HG03571 (cell line): Measurements from ENCODE around the gene VGLL2.

Experiments
- ATAC-seq: cut with Tn5 transposase; IDR thresholded peaks from one replicate; pipeline ENCODE4 v1.9.1; 2021; ENCODE audit not compliant: unreplicated experiment

Gene VGLL2

DNA sequence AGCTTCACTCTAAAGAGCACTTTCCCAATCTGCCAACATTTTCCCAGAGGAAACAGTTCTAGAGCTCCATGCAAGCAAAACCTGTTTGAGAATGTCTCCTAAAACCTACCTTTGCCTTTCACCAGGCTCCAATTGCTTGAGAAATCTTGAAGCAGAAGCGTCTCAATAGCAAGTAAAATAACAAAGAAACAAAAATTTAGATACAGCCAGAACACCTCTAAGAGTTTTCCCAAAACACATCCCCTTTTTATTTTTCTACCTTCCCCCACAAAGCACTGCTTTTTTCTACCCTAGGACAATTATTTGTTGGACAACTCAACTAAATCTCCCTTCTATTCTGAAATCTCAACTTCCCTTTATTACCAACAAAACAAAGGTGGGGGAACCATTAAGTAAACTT is 3.6 kb downstream of the VGLL2 start:
- no peak for ATAC-seq

DNA sequence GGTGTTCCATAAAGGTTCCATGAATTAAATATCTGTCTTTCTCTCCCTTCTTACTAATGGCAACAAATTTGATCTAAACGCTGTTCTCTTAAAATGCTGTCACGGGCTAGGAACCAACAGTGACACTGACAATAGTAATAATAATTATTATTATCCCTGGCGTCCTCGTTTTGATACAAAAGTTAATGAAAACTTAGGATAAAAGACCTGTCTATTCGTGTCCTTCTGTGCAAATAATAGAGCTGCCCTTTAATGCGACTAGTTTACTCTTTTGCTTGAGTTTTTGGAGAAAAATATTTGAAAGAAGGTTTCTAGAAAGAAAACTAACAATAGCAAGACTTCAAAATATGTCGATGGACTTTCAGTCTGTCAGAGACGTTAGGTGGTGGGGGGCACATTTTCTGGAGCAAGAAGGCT is 4.3 kb downstream of the VGLL2 start:
- ATAC-seq, result no peak

DNA sequence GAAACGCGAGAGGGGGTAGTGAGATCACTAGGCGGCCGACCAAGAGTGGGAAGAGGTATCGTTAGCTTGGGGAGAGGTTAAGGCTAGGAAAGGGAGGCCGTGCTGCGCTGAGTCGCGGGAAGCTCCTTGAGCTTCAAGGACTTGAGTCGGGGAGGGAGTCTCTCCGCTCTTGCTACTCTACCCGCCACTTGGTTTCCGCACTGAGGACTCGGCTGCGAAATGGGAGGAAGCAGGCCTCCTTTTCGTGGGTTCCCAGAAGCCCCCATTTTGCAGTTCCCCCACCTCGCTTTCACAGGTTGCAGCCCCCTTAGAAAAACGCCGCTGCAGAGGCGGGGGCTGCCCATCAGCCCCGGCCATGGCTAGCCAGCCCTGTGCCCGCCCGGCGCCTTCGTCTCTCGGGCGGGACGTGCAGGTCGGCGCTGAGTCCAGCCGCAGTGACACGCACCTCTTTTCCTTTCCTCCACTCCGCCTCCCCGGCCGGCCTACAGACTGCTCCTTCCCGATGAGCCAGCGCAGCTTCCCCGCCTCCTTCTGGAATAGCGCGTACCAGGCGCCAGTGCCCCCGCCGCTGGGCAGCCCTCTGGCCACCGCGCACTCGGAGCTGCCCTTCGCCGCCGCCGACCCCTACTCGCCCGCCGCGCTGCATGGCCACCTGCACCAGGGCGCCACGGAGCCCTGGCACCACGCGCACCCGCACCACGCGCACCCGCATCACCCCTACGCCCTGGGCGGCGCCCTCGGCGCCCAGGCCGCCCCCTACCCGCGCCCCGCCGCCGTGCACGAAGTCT is 4.9 kb downstream of the VGLL2 start:
- no peak for ATAC-seq

DNA sequence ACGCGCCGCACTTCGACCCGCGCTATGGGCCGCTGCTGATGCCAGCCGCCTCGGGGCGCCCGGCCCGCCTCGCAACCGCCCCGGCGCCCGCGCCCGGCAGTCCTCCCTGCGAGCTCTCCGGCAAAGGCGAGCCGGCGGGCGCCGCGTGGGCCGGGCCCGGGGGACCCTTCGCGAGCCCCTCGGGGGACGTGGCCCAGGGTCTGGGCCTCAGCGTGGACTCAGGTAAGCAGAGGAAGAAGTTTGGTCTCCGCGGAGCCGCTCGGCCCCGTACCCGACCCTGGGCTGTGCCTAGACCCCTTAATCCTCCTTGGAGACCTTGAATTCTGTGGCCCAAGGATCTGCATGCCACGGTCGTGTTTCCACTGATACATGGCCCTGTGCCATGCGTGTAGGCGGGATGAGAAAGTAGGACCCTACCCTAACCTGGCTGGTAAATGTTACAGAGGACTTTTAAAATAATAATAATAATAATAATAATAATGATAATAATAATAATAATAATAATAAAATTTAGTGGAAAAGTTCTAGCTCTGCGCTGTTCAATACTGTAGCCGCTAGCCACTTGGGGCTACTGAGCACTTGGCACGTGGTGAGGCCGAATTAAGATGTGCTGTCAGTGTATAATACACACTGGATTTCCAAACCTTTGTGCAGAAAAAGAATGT is 5.6 kb downstream of the VGLL2 start:
- ATAC-seq, result no peak

DNA sequence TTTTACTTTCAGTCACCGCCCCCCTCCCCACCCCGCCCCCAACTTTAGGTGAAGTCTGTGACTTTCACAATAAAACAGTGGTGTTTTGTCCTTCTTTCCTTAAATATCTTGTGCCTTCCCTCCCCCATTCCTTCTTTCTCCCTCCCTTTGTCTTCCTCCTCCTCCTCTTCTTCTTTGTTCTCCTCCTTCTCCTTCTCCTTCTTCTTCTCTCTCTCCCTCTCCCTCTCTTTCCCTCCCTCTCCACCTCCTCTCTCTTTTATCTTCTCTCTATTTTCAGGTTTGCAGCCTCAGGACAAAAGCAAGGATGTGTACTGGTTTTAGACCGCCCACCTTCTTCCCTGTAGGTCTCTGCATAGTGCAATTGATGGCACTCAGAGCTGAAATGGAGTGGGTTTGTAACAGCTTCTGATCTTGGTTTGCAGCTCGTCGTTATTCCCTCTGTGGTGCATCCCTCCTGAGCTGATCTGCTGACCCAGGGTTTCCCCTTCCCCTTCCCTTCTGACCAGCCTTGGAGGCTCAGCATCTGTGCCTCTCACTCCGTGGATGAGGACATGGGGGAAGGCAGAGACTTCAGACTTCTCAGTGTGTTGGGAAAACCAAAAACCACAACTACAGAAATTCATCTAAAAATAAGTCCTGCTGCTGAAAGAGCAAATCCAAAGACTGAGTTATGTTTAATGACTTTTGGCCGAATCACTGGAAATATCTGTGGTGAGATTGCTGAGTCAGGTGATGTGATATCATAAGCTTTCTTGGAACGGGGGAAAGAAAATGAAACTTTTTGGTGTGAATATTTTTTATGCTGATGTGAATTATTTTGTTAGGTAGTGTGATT is 6.9 kb downstream of the VGLL2 start:
- ATAC-seq, result no peak

DNA sequence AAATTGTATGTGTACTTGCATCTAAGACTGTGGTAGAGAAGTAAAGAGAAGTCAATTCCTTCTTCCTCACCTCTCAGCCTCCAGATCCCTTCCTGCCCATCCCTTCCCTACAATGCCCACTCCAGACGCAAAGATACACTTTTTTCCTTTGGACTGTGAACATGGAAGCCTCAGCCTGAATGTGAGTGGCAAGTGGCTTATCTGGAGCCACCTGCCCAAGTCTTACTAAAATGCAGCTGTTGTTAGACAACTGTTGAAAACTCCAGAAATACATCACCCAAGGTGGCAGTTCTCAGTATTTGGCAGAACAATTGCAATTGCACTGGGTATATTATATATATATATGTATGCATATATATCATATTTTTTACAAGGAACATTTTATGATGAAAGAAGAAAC is 7.5 kb downstream of the VGLL2 start:
- no peak for ATAC-seq

DNA sequence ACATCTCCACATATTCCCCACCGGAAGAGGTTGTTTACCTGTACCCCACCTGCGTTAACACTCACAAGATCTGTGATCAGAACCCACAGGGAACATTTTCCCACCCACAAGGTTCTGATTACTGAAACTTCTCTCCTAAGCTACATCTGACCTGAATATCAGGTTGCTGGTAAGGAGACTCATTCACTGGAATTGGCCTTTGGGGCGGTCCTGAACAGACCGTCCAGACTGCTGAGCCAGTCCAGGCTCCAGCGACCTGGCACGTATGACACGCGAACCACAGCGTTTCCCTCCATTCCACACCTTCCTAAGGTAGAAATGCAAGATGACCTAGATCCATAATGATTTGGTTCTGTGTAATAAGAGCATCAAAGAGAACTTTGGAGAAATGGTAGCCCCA is 9.8 kb downstream of the VGLL2 start:
- no peak for ATAC-seq

DNA sequence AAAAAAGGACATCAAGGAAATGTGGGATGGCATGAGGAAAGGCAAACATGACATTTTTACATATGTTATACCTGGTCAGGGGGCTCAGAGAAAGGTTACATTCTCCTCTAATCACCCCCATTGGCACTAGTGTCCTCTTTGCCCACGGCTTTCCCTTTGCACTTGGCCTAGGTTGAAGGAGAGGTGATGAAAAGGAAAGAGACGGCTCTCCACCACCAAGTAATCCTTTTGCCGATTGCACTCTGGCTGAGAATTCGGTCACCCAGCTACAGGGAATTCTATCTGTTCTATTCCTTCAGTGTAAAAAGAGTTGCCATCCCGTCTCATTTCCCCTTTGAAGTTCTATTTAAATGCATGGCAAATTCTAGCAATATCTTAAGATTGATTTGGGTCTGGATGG is 10.4 kb downstream of the VGLL2 start:
- no peak for ATAC-seq

DNA sequence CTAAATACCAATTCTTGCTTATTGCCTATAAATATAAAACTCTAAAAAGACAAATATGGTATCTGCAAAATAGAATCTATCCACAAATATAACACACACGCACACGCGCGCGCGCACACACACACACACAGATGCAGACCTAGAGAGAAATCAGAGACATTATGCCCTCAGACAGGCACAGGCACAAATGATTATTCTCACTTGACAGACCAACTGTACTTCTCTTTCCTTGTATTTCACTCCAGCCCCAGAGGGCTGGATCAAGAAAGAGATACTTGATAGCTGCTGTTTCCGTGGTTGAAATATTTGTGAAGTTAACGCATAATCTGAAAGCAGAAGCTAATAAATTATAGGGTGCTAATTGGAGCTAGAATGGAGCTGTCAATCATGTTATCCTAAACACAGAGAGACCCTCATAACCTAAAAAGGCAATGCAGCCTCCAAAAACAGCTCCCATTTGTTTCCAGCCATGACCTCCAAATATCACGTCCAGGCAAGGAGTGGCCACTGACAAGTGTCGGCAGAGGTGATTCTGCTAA is 11.5 kb downstream of the VGLL2 start:
- ATAC-seq, result no peak

DNA sequence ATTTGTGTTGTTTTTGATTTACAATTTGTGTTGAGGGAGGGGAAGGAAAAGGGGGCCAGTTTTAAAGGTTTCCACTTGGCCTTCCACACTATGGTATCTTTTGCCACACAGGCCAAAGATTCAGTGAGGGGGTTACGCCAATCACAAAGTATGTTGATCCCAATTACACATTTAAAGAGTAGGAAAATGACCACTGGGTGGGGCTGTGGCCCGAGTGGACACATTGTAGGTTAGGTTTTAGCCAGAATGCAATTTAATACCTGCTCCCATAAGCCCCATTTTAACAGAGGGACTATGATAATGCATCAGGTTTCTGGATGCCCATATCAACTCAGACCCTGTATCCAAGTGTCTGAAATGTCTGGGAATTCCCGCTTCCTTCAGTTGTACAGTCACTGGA is 15.6 kb downstream of the VGLL2 start:
- ATAC-seq, result no peak

DNA sequence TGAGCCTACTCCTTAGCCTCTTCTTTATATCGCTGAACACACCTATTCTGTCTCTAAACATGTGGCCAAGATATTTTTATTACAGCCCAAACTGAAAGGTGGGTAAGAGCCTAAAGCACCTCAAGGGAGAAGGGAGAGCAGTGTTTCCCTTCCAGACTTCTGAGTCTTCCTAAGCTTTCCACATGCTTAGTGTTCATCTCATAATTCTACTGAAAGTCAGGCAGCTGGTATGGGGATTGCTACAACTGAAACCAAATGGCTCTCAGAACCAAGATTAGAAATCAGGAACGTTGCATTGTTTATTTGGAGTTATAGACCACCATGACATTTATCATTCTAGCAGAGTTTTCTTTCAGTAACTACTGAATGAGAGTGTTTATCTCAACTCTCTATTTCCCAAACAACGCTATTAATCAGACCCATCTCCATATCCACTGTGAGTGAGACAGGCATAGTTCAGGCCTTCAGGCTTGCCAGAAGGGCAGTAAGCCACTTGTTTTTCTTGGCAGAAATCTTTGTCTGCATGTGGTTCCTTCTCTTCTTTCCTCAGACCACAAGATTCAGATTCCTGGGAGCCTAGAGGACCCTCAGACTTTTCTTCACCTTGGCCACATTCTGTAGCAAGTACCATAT is 22.8 kb downstream of the VGLL2 start:
- no peak for ATAC-seq

DNA sequence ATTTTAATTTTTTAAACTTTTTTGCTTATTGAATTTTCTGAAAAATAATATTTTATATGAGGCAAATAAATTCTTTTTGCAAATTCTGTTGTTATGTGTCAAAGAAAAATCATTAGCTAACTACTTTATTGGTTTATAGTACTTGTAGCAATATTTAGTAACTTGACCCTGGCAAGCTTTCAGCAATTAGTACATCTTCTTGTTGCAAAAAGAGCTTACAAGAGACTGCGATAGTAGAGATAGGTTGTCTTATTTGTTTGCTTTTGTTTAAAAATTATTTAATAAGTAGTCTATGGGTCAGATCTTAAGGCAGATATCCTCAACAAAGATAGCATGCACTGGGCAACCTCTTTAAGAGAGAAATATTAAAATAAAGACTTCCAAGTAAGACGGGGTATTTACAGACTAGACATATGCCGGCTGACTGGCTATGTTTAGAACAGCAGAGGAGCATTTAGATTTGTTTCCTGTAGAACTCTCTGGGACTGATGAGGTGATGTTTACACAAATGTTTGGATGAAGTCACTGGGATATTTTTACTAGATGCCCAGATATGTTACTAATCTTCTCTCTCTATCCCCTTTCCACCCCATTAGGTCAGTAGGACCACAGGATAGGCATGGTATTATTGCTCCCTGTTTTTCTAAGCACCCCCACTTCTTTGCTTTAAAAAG is 25.0 kb downstream of the VGLL2 start:
- ATAC-seq, result no peak

DNA sequence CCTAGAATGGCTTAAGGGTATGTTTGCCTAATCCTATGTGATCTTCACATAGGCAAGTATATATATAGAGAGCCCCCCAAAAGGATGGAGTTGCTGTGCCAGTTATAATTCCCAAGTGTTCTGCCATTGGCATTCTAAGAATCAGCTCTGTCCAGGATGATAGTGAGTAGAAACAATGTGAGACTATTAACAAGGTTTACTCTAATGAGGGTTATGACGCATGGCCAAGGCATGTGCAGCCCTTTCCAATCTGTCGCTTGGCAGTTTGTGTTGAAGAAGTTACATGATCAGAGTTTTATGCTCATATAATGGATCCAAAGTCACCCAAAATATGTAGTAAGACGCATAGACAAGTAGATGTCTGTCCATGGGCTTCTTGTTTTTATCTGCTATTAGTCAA is 33.6 kb downstream of the VGLL2 start:
- ATAC-seq, result no peak

DNA sequence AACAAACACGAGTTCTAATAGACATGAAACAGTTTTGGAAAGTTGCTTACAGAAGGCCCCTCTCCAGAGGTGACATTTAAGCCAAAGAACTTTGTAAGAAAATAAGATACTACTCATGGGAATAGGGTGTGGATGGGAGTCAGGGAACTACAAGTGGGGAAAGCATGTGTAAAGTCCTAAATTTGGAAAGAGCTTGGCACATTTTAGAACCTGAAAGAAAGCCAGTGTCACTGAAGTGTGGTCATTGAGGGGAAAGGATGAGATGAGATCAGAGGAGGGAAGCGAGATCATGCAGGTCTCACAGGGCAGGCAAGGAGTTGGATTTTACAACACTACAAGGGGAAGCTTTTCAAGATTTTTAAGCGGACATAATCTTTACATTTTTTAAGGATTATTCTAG is 38.0 kb downstream of the VGLL2 start:
- ATAC-seq, result no peak

DNA sequence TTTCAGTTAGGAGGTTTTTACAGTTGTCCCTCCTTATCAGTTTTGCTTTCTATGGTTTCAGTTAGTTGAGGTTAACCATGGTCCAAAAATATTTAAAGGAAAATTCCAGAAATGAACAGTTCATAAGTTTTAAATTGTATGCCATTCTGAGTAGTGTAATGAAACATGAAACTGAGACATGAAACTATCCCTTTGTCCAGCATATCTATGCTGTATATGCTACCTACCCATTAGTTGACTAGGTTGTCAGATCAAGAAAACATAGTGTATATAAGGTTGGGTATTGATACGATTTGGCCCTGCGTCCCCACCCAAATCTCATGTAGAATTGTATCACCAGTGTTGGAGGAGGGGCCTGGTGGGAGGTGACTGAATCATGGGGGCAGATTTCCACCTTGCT is 39.1 kb downstream of the VGLL2 start:
- no peak for ATAC-seq

DNA sequence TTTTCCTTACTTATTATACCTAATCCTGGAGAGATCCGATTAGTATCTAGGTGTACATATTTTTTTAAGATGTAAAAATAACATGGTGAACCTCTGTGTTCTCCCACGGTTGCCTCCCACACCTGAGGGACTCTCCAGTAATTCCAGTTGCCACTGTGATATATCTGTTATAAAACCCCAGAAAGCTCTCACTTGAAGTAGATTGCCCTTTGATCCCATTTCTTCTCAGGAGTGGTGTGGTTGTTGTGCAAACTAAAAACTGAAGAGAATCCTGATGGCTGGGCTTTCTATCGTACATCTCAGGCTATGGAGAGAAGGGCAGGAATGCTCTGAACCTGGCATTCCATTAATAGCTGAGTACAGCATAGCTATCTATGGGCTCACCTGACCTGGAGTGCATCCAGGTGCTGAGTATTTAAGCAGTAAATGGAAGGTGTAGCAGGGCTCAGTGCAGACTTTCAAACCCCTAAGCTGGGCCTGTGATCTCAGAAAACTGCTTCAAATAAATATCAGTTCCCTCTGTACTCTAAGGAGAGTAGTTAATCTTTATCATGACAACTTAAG is 41.0 kb downstream of the VGLL2 start:
- ATAC-seq, result no peak

DNA sequence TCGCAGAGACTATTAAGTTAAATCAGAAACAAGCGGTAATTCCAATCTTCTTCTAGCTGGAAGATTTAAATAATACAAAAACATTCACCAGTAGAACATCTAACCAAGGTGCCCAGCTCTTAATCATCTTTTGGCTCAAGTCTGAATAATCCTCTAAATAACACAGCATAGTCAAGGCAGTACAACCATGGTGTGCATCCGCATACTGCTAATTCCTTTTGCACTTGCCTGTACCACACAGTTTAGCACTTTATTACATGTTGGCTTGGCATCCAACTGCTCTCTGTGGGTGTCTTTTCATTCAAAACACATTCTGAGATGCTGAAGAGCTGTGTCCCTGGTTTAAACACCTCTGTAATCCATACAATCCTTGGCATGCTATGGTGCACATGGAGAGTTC is 42.3 kb downstream of the VGLL2 start:
- no peak for ATAC-seq

DNA sequence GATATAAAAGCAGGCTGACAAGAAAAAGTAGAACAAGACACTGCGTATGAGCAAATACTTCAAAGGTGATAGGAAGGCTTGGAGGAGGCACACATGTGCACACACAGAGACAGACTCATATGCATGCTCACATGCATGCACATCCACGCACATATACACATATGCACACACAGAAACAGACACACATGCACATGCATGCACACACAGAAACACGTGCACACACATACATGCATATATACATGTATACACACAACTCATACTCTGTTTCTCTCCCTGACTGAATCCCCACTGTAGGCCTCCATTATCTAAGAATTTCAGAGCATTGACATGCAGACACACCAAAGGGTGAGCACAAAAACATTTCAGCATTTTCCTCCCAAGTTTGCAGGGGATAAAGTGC is 43.7 kb downstream of the VGLL2 start:
- no peak for ATAC-seq

DNA sequence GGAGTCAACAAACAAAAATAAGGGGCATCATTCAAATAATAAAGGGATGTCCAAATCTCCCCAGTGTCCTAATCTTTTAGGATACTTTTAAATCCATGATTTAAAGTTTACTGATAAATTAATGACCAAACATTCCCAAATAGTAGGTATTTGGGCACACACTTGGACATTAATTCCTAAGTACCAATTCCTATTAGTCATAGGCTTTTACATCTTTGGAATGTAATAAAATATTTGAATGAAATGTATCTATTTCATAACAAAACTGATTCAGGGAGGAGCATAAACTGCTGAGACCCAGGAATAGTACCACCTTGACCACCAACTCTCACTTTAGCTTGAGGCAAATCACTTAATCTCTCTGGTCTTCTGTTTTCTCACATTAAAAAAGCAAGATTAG is 44.3 kb downstream of the VGLL2 start:
- no peak for ATAC-seq

DNA sequence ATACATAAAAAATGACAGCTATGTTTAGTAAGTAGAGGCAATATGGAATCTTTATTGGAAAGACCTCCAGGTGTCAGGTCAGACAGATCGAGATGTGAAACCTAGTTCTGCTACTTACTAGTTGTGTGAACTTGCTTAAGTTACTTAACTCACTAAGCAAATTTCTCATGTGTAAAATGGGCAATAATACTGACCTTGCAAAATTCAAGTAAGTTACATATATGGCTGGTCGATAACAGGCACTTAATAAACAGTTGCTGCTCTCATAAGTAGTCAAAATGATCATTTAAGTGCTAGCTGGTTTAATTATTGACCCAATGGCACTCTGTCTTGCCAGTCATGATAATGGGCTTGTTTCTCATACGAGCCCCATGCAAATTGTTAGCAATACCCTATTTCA is 46.0 kb downstream of the VGLL2 start:
- no peak for ATAC-seq
